Ovary (tissue), 9 donors: Measurements from ENCODE around the gene ADAM11. TPM values are rescaled to one million over a fixed set of nuclear protein-coding genes. Genes with fewer than 3 reads are reported as not detected.
A peak's percentile ranks its signal among the peaks of the same experiment; 100 is the strongest.

Experiments
- DNase-seq, 5 donors: peaks; one replicate each; pipeline ENCODE4 v3.0.0-alpha.2; 2019 to 2020
- H3K27ac ChIP-seq, 2 donors: fragments of 200-600 bp; one replicate each; pipeline versions ENCODE4 v1.5.1 to v1.8.0; 2019 to 2022
- H3K27me3 ChIP-seq: fragments of 200-600 bp; one replicate; pipeline ENCODE4 v1.8.0; 2022
- H3K36me3 ChIP-seq: fragments of 200-600 bp; sonication (generic); one replicate; pipeline ENCODE4 v1.5.1; 2019
- H3K4me1 ChIP-seq: one replicate; pipeline ENCODE4 v1.8.1; 2013; ENCODE audit warnings: mild to moderate bottlenecking, moderate library complexity; ENCODE audit not compliant: insufficient read depth
- H3K4me3 ChIP-seq: fragments of 200-600 bp; sonication (generic); one replicate; pipeline ENCODE4 v1.5.1; 2017
- H3K9me3 ChIP-seq, 2 donors: fragments of 200-600 bp in 1 of 2; sonication (generic) in 1 of 2; one replicate each; pipeline versions ENCODE4 v1.5.1 to v1.8.1; 2013 to 2019; ENCODE audit warnings: mild to moderate bottlenecking in 1 of 2, moderate library complexity in 1 of 2
- CTCF ChIP-seq, 3 donors: fragments of 450-650 bp in 2 of 3; fragments of 200-600 bp in 1 of 3; IDR thresholded peaks; one replicate each; pipeline versions ENCODE4 v1.5.1 to v1.8.0; 2016 to 2022; ENCODE audit warnings: antibody characterized with exemption in 3 of 3, mild to moderate bottlenecking in 1 of 3
- EP300 ChIP-seq: sonication (generic); formaldehyde crosslinking; IDR thresholded peaks from one replicate; pipeline ENCODE4 v1.6.1; 2017; ENCODE audit warnings: antibody characterized with exemption
- POLR2A ChIP-seq: fragments of 450-650 bp; IDR thresholded peaks from one replicate; pipeline ENCODE4 v1.6.1; 2017; ENCODE audit warnings: antibody characterized with exemption, mild to moderate bottlenecking, moderate library complexity
- WGBS, 3 donors: extraction: QIAGEN DNeasy Blood & Tissue Kit in 1 of 3; methylation state at CpG; one replicate each; pipeline versions ENCODE4 v1.1.5 to v1.1.7; 2013 to 2017; 5-methylcytosine and 5-hydroxymethylcytosine counted together
- intact Hi-C, 4 donors: fragments of 100-400 bp; cut with DNase I; formaldehyde crosslinking; loops; one replicate each; pipeline versions ENCODE4 v1.11.0 to v1.15.1; 2022 to 2023
- polyA plus RNA-seq, 2 donors: library from polyadenylated mRNA; stranded (reverse); fragments of 200-250 nt in 1 of 2; fragments of 350-450 nt in 1 of 2; fragmentation: Illumina TruSeq in 1 of 2; extraction: RNeasy Lipid Tissue Mini Kit (QIAGEN cat#74804) in 1 of 2; gene quantifications; one replicate each; pipeline ENCODE4 v1.2.3, GENCODE V29; 2013 to 2014
- total RNA-seq, 7 donors: library from RNA; depleted of rRNA in 2 of 7; stranded (reverse); fragments of >200 nt in 2 of 7; fragmentation: NEBNext Ultra II Directional in 3 of 7; extraction: Animal tissue kit (Norgen Biotek cat#: 25700) in 3 of 7; gene quantifications; one replicate each; pipeline versions ENCODE4 v1.1.0 to v1.2.4, GENCODE V29; 2016 to 2023
- donor health status: DM: no; HTN: no; CAD: no; lungs with moderate emphysema.
- donor health status: DM: no; HTN: no; CAD: no.
- donor health status: Bipolar disorder and iron deficiency.
- donor health status: DM: yes; HTN: yes; CAD: no.
- donor health status: DM: no; HTN: no; CAD: no.
- donor health status: DM: yes; HTN: yes; CAD: no.

ADAM11 gene
- total and polyA plus RNA-seq, 9 donors, result 0.12 to 2.3 (median 1.1) TPM

- intact Hi-C loops, result no loop called here
- TF ChIP-seq POLR2A (no peak), CTCF (IDR thresholded peaks at IDR 0.05) (no peak), EP300 (no peak)
- Histone ChIP-seq H3K27me3 (no peaks in the 10 kb centered on the region), H3K9me3 (no peaks in the 10 kb centered on the region), H3K27ac (no peak overlapping the region), H3K4me3 (peak overlapping the region; percentile 8), H3K4me1 (no peaks in the 10 kb centered on the region), H3K36me3 (no peaks in the 10 kb centered on the region)
- DNase-seq, result peak in 1 of 5 donors; percentile 4
- 92 to 95% (median 94%) methylated on average over 9 of the region's 9 CpGs for WGBS, 3 donors
Measured at GRCh38 chr17:44796731-44797130, 37.9 kb downstream of the ADAM11 start.

- intact Hi-C loops, result no loop called here
- DNase-seq, result peak in 1 of 5 donors; percentile 3
- 76 to 81% (median 76%) methylated on average over 11 of the region's 11 CpGs for WGBS, 3 donors
- no peak for TF ChIP-seq CTCF (IDR thresholded peaks at IDR 0.05)
- no peak for TF ChIP-seq EP300
- TF ChIP-seq POLR2A, result no peak
- Histone ChIP-seq H3K27ac (no peak overlapping the region), H3K9me3 (no peaks in the 10 kb centered on the region), H3K4me3 (no peak overlapping the region), H3K27me3 (no peaks in the 10 kb centered on the region), H3K4me1 (no peaks in the 10 kb centered on the region), H3K36me3 (no peaks in the 10 kb centered on the region)
Measured at GRCh38 chr17:44797802-44798201, 39.0 kb downstream of the ADAM11 start.

- intact Hi-C loops, result no loop called here
- no peaks in the 10 kb centered on the region for H3K27me3 ChIP-seq
- H3K27ac ChIP-seq, result no peak overlapping the region
- DNase-seq, result no peak
- 71 to 90% (median 80%) methylated on average over 2 of the region's 2 CpGs for WGBS, 3 donors
- no peak overlapping the region for H3K4me3 ChIP-seq
- no peaks in the 10 kb centered on the region for H3K4me1 ChIP-seq
- H3K36me3 ChIP-seq, result no peaks in the 10 kb centered on the region
- H3K9me3 ChIP-seq, result no peaks in the 10 kb centered on the region
- TF ChIP-seq EP300 (no peak), POLR2A (no peak), CTCF (IDR thresholded peaks at IDR 0.05) (no peak)
Measured at GRCh38 chr17:44798356-44798755, 39.6 kb downstream of the ADAM11 start.

GRCh38 chr17:44801880-44802279 is 43.1 kb downstream of the ADAM11 start:
- H3K27me3 ChIP-seq, result no peaks in the 10 kb centered on the region
- no peak for DNase-seq
- intact Hi-C loops, result no loop called here
- H3K36me3 ChIP-seq, result no peaks in the 10 kb centered on the region
- TF ChIP-seq CTCF (IDR thresholded peaks at IDR 0.05) (no peak), POLR2A (no peak), EP300 (no peak)
- no peak overlapping the region for H3K27ac ChIP-seq
- no peaks in the 10 kb centered on the region for H3K9me3 ChIP-seq
- no peaks in the 10 kb centered on the region for H3K4me1 ChIP-seq
- 82 to 90% (median 84%) methylated on average over 5 of the region's 5 CpGs for WGBS, 3 donors
- no peak overlapping the region for H3K4me3 ChIP-seq
